WTC11 (cell line): ENCODE results near the gene NPAS3. TPM values are rescaled to one million over a fixed set of nuclear protein-coding genes. Genes with fewer than 3 reads are reported as not detected.
A peak's percentile ranks its signal among the peaks of the same experiment; 100 is the strongest.

Experiments
- ATAC-seq: fragments of 200-7000 bp; cut with Tn5 transposase; 2 replicates; pipeline ENCODE4 v1.10.0; 2021; ENCODE audit warnings: mild to moderate bottlenecking, moderate library complexity
- CTCF ChIA-PET: fragments of 300-600 bp; sonication (Branson Sonifier 250); formaldehyde crosslinking; loops from one replicate; lab custom pipeline; 2021; ENCODE audit warnings: antibody characterized with exemption; lab: Charles Lee
- POLR2A ChIA-PET: fragments of 350-600 bp; sonication (Branson Sonifier 250); formaldehyde crosslinking; loops from one replicate; lab custom pipeline; 2021; ENCODE audit warnings: antibody characterized with exemption; lab: Charles Lee
- DNase-seq: peaks from one replicate; pipeline ENCODE4 v3.0.0; 2021; ENCODE audit warnings: low spot score
- H3K27ac Mint-ChIP-seq: 2 replicates; pipeline ENCODE4 v1.8.0; 2021; ENCODE audit warnings: mixed read lengths
- H3K27me3 Mint-ChIP-seq: 2 replicates; pipeline ENCODE4 v1.8.0; 2021; ENCODE audit warnings: low read depth, mild to moderate bottlenecking, moderate library complexity, mixed read lengths
- H3K36me3 Mint-ChIP-seq: 2 replicates; pipeline ENCODE4 v1.8.0; 2021; ENCODE audit warnings: mixed read lengths
- H3K4me1 Mint-ChIP-seq: 2 replicates; pipeline ENCODE4 v1.8.0; 2022; ENCODE audit warnings: mixed read lengths
- H3K4me3 Mint-ChIP-seq: 2 replicates; pipeline ENCODE4 v1.8.0; 2021; ENCODE audit warnings: mild to moderate bottlenecking, moderate library complexity, mixed read lengths
- H3K9me3 Mint-ChIP-seq: 2 replicates; pipeline ENCODE4 v1.8.0; 2021; ENCODE audit warnings: mixed read lengths
- AR ChIP-seq: fragments of 250-450 bp; sonication (Bioruptor Pico); IDR thresholded peaks from 2 replicates; pipeline ENCODE4 v1.9.0; 2021; ENCODE audit warnings: mild to moderate bottlenecking
- CTCF ChIP-seq: fragments of 200-600 bp; IDR thresholded peaks from 2 replicates; pipeline ENCODE4 v1.8.0; 2022; ENCODE audit warnings: antibody characterized with exemption
- ETV6 ChIP-seq: sonication (generic); formaldehyde crosslinking; IDR thresholded peaks from 2 replicates; pipeline ENCODE4 v1.8.1; 2022; ENCODE audit warnings: mild to moderate bottlenecking, missing genetic modification reagents
- FOXJ3 ChIP-seq: sonication (generic); formaldehyde crosslinking; IDR thresholded peaks from 2 replicates; pipeline ENCODE4 v1.9.0; 2021; ENCODE audit warnings: missing genetic modification reagents, mild to moderate bottlenecking, borderline replicate concordance
- FOXP1 ChIP-seq: sonication (generic); formaldehyde crosslinking; IDR thresholded peaks from 2 replicates; pipeline ENCODE4 v1.8.0; 2022; ENCODE audit warnings: missing genetic modification reagents, mild to moderate bottlenecking, moderate library complexity, borderline replicate concordance
- HMGXB4 ChIP-seq: sonication (generic); formaldehyde crosslinking; IDR thresholded peaks from 2 replicates; pipeline ENCODE4 v1.8.1; 2023; ENCODE audit warnings: mild to moderate bottlenecking, moderate library complexity, missing genetic modification reagents
- IRF2 ChIP-seq: sonication (generic); formaldehyde crosslinking; IDR thresholded peaks from 2 replicates; pipeline ENCODE4 v1.8.0; 2022; ENCODE audit warnings: low read depth, missing genetic modification reagents, borderline replicate concordance
- NR3C1 ChIP-seq: sonication (generic); formaldehyde crosslinking; conservative IDR thresholded peaks from 2 replicates; pipeline ENCODE4 v1.8.1; 2023; ENCODE audit warnings: low read depth, mild to moderate bottlenecking, missing genetic modification reagents
- OVOL2 ChIP-seq: fragments of 250-450 bp; sonication (Bioruptor Pico); IDR thresholded peaks from 2 replicates; pipeline ENCODE4 v1.9.0; 2021; ENCODE audit warnings: mild to moderate bottlenecking, borderline replicate concordance
- PRRX2 ChIP-seq: fragments of 250-450 bp; sonication (Bioruptor Pico); IDR thresholded peaks from 2 replicates; pipeline ENCODE4 v1.8.0; 2021; ENCODE audit warnings: mild to moderate bottlenecking
- TCF7 ChIP-seq: sonication (generic); formaldehyde crosslinking; IDR thresholded peaks from 2 replicates; pipeline ENCODE4 v1.8.0; 2022; ENCODE audit warnings: mild to moderate bottlenecking, low read depth, missing genetic modification reagents, moderate library complexity
- ZNF121 ChIP-seq: sonication (generic); formaldehyde crosslinking; IDR thresholded peaks from 2 replicates; pipeline ENCODE4 v1.8.0; 2023; ENCODE audit warnings: missing genetic modification reagents
- ZNF263 ChIP-seq: sonication (generic); formaldehyde crosslinking; IDR thresholded peaks from 2 replicates; pipeline ENCODE4 v1.8.1; 2022; ENCODE audit warnings: low read depth, mild to moderate bottlenecking, moderate library complexity, missing genetic modification reagents
- ZNF281 ChIP-seq: sonication (generic); formaldehyde crosslinking; IDR thresholded peaks from 2 replicates; pipeline ENCODE4 v1.8.0; 2023; ENCODE audit warnings: mild to moderate bottlenecking, missing genetic modification reagents
- ZNF317 ChIP-seq: sonication (generic); formaldehyde crosslinking; IDR thresholded peaks from 2 replicates; pipeline ENCODE4 v1.8.1; 2023; ENCODE audit warnings: low read depth, mild to moderate bottlenecking, moderate library complexity, missing genetic modification reagents, borderline replicate concordance
- ZNF423 ChIP-seq: fragments of 250-450 bp; sonication (Bioruptor Pico); IDR thresholded peaks from 2 replicates; pipeline ENCODE4 v2.1.2; 2022; ENCODE audit warnings: mild to moderate bottlenecking, moderate library complexity
- ZNF671 ChIP-seq: fragments of 250-450 bp; sonication (Bioruptor Pico); IDR thresholded peaks from 2 replicates; pipeline ENCODE4 v1.8.0; 2021; ENCODE audit warnings: mild to moderate bottlenecking
- total RNA-seq: library from RNA; stranded (reverse); gene quantifications from 3 replicates; pipeline ENCODE4 v1.2.3, GENCODE V29; 2021
- TF ChIP-seq, protein P1 (sequence below): sonication (generic); formaldehyde crosslinking; conservative IDR thresholded peaks from 2 replicates; pipeline ENCODE4 v1.8.1; 2022; ENCODE audit warnings: mild to moderate bottlenecking, missing genetic modification reagents
- TF ChIP-seq, protein P2 (sequence below): sonication (generic); formaldehyde crosslinking; IDR thresholded peaks from 2 replicates; pipeline ENCODE4 v1.8.1; 2022; ENCODE audit warnings: low read depth, missing genetic modification reagents, borderline replicate concordance
- TF ChIP-seq, protein P3 (sequence below): sonication (generic); formaldehyde crosslinking; IDR thresholded peaks from 2 replicates; pipeline ENCODE4 v1.8.1; 2023; ENCODE audit warnings: mild to moderate bottlenecking, missing genetic modification reagents, moderate library complexity

Gene NPAS3
- total RNA-seq, 1 experiment from 2014 or later: 3.2 TPM

DNA sequence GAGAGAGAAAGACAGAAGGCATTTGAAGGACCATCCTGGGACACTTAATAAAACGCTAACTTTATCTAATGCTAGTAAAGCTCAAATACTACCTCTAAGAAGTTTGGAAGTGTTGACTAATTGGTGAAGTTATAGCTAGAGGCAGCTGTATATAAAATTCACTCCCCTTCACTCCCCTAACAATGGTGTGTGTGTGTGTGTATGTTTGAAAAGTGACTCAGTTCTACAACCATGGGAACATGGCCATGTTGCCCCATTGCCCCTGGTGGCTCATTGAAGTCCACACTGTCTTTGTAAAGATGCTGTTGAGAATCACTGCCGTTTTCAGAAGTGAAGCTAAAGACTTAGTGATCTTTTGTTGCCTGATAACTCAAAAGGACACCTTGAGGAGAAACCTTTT lies 262.4 kb downstream of the NPAS3 start (continued):
- TF ChIP-seq ETV6 (CRISPR knock-in tag): no peak
- no peak for TF ChIP-seq PRRX2
- TF ChIP-seq HMGXB4 (CRISPR knock-in tag): no peak

- Mint-ChIP-seq H3K36me3 (no peaks in the 10 kb centered on the region), H3K9me3 (no peaks in the 10 kb centered on the region), H3K27ac (no peak overlapping the region), H3K27me3 (no peaks in the 10 kb centered on the region), H3K4me1 (no peaks in the 10 kb centered on the region), H3K4me3 (no peak overlapping the region)
- ChIA-PET CTCF (no interaction called here), POLR2A (no interaction called here)
- no peak for DNase-seq
- TF ChIP-seq, protein P1, sequence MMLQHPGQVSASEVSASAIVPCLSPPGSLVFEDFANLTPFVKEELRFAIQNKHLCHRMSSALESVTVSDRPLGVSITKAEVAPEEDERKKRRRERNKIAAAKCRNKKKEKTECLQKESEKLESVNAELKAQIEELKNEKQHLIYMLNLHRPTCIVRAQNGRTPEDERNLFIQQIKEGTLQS (CRISPR knock-in tag): no peak
- TF ChIP-seq, protein P2, sequence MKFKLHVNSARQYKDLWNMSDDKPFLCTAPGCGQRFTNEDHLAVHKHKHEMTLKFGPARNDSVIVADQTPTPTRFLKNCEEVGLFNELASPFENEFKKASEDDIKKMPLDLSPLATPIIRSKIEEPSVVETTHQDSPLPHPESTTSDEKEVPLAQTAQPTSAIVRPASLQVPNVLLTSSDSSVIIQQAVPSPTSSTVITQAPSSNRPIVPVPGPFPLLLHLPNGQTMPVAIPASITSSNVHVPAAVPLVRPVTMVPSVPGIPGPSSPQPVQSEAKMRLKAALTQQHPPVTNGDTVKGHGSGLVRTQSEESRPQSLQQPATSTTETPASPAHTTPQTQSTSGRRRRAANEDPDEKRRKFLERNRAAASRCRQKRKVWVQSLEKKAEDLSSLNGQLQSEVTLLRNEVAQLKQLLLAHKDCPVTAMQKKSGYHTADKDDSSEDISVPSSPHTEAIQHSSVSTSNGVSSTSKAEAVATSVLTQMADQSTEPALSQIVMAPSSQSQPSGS (CRISPR knock-in tag): no peak
- TF ChIP-seq CTCF: no peak
- TF ChIP-seq FOXP1: no peak
- no peak for ATAC-seq
These were observed 268.3 kb downstream of the NPAS3 start for GRCh38 chr14:33206981-33207380.

DNA sequence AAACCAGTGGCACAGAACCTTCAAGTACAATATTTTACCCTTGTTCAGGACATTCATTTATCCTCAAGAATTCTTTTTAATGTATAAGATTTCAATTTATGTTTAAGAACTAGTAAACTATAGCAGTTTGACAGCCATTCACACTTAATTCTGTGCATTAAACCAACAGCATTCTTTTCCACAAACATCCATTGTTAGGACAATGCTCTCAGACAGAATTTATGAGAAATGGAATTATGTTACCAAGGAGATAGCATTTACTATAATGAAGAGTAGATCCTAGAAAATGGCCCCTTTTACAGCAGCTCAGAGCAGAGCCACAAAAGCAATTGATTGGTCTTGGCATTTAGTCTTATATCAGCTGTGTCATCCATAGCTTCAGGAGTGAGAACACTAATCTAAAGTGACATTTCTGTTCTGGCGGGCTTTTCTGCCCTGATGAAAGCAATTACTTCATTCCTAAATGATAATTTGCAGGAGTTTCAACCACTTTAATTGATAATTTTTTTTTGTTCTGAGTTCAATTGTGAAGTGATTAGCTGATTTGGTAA lies 268.9 kb downstream of the NPAS3 start:
- Mint-ChIP-seq H3K27me3 (no peaks in the 10 kb centered on the region), H3K4me3 (no peak overlapping the region), H3K9me3 (no peaks in the 10 kb centered on the region), H3K27ac (no peak overlapping the region), H3K4me1 (no peaks in the 10 kb centered on the region), H3K36me3 (no peaks in the 10 kb centered on the region)
- DNase-seq: no peak
- TF ChIP-seq ZNF423 (CRISPR knock-in tag) (no peak), NR3C1 (no peak), IRF2 (no peak), ZNF121 (CRISPR knock-in tag) (no peak)
- TF ChIP-seq, protein P3, sequence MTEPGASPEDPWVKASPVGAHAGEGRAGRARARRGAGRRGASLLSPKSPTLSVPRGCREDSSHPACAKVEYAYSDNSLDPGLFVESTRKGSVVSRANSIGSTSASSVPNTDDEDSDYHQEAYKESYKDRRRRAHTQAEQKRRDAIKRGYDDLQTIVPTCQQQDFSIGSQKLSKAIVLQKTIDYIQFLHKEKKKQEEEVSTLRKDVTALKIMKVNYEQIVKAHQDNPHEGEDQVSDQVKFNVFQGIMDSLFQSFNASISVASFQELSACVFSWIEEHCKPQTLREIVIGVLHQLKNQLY (CRISPR knock-in tag): no peak
- ChIA-PET POLR2A (no interaction called here), CTCF (no interaction called here)
- no peak for ATAC-seq

DNA sequence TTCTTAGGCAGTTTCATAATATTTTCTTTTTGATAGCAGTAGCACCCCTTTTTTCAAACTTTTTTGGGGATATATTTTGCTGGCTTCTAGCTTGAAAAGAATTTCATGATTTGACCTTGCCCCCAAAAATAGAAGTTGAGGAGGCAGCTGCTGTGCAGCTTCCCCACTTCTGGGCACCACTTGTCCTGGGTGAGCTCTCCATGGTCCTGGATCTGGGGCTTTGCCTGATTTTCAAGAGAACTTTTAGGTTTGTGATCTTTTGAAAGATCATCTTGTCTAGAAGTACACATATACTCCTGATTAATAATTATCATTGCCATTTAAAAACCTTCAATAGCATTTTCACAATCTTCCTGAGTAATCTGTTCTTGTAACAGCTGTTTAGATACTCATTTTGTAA lies 271.6 kb downstream of the NPAS3 start:
- POLR2A ChIA-PET: no interaction called here
- no peak for TF ChIP-seq FOXJ3 (CRISPR knock-in tag)
- TF ChIP-seq AR (CRISPR knock-in tag): no peak
- TF ChIP-seq TCF7 (CRISPR knock-in tag): no peak
- no peak for TF ChIP-seq ZNF263 (CRISPR knock-in tag)
- no peak for TF ChIP-seq OVOL2 (CRISPR knock-in tag)
- no peak for TF ChIP-seq ZNF281 (CRISPR knock-in tag)
- TF ChIP-seq ZNF671 (CRISPR knock-in tag): no peak
- TF ChIP-seq ZNF317 (CRISPR knock-in tag): no peak

More for the DNA sequence above, 271.6 kb downstream of the NPAS3 start:
- peak; percentile 27 for DNase-seq
- ATAC-seq: no peak
- H3K27ac Mint-ChIP-seq: no peak overlapping the region
- CTCF ChIA-PET: interaction anchor here (0.6 kb wide), 1 partner anchor 44 kb away, joined by 3 read pairs; no protein-coding TSS in a partner anchor
- H3K9me3 Mint-ChIP-seq: no peaks in the 10 kb centered on the region
- H3K4me3 Mint-ChIP-seq: no peak overlapping the region
- no peaks in the 10 kb centered on the region for H3K27me3 Mint-ChIP-seq
- no peaks in the 10 kb centered on the region for H3K36me3 Mint-ChIP-seq
- no peaks in the 10 kb centered on the region for H3K4me1 Mint-ChIP-seq
